ENCODE data around the gene HSD3B2. TPM values are rescaled to one million over a fixed set of nuclear protein-coding genes. Genes with fewer than 3 reads are reported as not detected.

Gene HSD3B2
- total and polyA plus RNA-seq, 2 experiments from 2014 or later = not detected

DNA sequence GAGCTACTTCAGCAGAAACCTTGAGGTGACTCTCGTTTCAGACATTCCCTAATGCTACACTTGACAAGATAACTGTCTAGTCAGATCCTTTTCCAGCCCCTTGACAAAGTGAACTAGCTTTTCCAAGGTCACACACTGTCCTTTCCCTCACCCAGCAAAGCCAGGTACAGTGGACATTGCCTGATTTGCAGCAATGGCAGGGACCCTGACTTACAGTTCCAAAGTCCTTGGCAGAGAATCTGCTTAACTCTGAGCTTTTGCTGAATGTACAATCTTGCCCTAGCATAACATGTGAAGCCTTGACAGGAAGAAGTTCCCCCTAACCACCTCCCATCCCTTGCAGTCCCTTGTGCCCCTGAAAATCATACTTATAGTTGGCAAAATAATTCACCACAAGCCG is 37.1 kb downstream of the HSD3B2 start:
- no peaks in the 10 kb centered on the region for H3K9me3 Mint-ChIP-seq
- DNase-seq (ENCODE audit: low spot score) = no peak
- ATAC-seq = no peak

More for the DNA sequence above, 37.1 kb downstream of the HSD3B2 start:
- no peak overlapping the region for H3K27ac ChIP-seq (ENCODE audit: low read depth)
- H2AFZ ChIP-seq = no peak overlapping the region
- H3K36me3 Mint-ChIP-seq (ENCODE audit: low read depth) = no peaks in the 10 kb centered on the region
- H3K27ac Mint-ChIP-seq = no peak overlapping the region
- H3K4me1 ChIP-seq (ENCODE audit: insufficient read depth) = peaks cover 11% of the 10 kb centered on the region
- no peaks in the 10 kb centered on the region for H3K36me3 ChIP-seq (ENCODE audit: insufficient read depth)
- no peaks in the 10 kb centered on the region for H4K20me1 ChIP-seq (replicated peaks; ENCODE audit: insufficient read depth)
- no peaks in the 10 kb centered on the region for H3K9me2 ChIP-seq (ENCODE audit: insufficient read depth)
- peaks cover 14% of the 10 kb centered on the region for H3K4me1 Mint-ChIP-seq
- no peaks in the 10 kb centered on the region for H3F3A ChIP-seq (replicated peaks; ENCODE audit: low read depth)
- no peaks in the 10 kb centered on the region for H3K27me3 ChIP-seq (ENCODE audit: insufficient read depth)
- no peaks in the 10 kb centered on the region for H3K79me2 ChIP-seq (replicated peaks; ENCODE audit: insufficient read depth)
- H3K4me3 Mint-ChIP-seq = no peak overlapping the region
- no peak overlapping the region for H3K4me3 ChIP-seq
- peaks cover 4% of the 10 kb centered on the region for H3K27me3 Mint-ChIP-seq (ENCODE audit: insufficient read depth, low read depth, poor library complexity)
- no peak overlapping the region for H3K4me2 ChIP-seq
- TF ChIP-seq ETS1 (IDR thresholded peaks at IDR 0.05) (no peak), NANOG (IDR thresholded peaks at IDR 0.05; ENCODE audit: borderline replicate concordance) (no peak), CTCF (conservative IDR thresholded peaks at IDR 0.05; ENCODE audit: low read depth in 2 of 2) (no peak), POLR2AphosphoS5 (IDR thresholded peaks at IDR 0.05; ENCODE audit: low read depth) (no peak), EZH2phosphoT487 (IDR thresholded peaks at IDR 0.05; ENCODE audit: unreplicated experiment) (no peak), JUNB (IDR thresholded peaks at IDR 0.05; ENCODE audit: unreplicated experiment) (no peak), REST (IDR thresholded peaks at IDR 0.05; ENCODE audit: unreplicated experiment) (no peak), ZNF114 (CRISPR knock-in tag; IDR thresholded peaks at IDR 0.05) (no peak)
